ENCODE data around the gene SPON2. TPM values are rescaled to one million over a fixed set of nuclear protein-coding genes. Genes with fewer than 3 reads are reported as not detected.

The SPON2 gene
- total RNA-seq, 2 experiments from 2014 or later = 3.2 to 4.2 TPM

DNA sequence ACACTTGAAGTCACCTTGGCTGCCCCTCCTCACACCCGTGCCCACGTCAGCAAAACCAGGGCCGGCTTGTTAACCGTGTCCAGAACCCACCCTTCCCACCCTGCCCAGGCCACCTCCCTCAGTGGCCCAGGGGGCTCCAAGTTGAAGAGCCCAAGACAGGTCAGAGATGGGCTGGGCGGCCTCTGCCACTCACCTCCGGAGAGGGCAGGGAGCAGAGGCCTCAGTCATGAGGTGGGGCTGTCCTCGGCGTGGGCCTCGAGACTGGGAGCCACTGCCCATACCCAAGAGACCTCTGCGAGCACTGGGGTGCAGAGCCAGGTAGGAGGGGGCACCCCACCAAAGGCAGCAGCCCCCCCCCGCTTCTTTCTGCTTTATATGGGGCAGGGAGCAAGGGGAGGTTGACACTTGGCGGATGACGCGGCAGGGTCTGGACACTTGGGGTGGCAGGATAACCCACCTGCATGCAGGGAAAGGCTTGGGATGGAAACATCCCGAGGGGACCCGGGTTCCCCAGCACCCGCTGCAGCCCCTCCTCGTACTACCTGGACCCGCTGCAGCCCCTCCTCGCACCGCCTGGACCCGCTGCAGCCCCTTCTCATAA is 38.0 kb upstream of the SPON2 start:
- ChIA-PET CTCF (interaction anchor here (0.9 kb wide), 1 partner anchor 57 kb away, joined by 3 read pairs; no protein-coding TSS in a partner anchor), POLR2A (no interaction called here)

GRCh38 chr4:1209821-1210220 is 37.4 kb upstream of the SPON2 start:
- ChIA-PET CTCF (interaction anchor here (0.9 kb wide), 1 partner anchor 58 kb away, joined by 3 read pairs; no protein-coding TSS in a partner anchor), POLR2A (no interaction called here)

GRCh38 chr4:1208970-1209704 is 36.8 kb upstream of the SPON2 start:
- ChIA-PET CTCF (no interaction called here), POLR2A (no interaction called here)

GRCh38 chr4:1208266-1208961 is 36.0 kb upstream of the SPON2 start:
- ChIA-PET CTCF (no interaction called here), POLR2A (no interaction called here)

GRCh38 chr4:1207603-1208265 is 35.4 kb upstream of the SPON2 start:
- ChIA-PET POLR2A (no interaction called here), CTCF (interaction anchor here (0.6 kb wide), 1 partner anchor 45 kb away, joined by 3 read pairs; no protein-coding TSS in a partner anchor)

- CTCF ChIA-PET = interaction anchor here (1.0 kb wide), 1 partner anchor 10 kb away, joined by 3 read pairs; no protein-coding TSS in a partner anchor
- POLR2A ChIA-PET = no interaction called here
Observed at GRCh38 chr4:1207157-1207470, 34.7 kb upstream of the SPON2 start.

DNA sequence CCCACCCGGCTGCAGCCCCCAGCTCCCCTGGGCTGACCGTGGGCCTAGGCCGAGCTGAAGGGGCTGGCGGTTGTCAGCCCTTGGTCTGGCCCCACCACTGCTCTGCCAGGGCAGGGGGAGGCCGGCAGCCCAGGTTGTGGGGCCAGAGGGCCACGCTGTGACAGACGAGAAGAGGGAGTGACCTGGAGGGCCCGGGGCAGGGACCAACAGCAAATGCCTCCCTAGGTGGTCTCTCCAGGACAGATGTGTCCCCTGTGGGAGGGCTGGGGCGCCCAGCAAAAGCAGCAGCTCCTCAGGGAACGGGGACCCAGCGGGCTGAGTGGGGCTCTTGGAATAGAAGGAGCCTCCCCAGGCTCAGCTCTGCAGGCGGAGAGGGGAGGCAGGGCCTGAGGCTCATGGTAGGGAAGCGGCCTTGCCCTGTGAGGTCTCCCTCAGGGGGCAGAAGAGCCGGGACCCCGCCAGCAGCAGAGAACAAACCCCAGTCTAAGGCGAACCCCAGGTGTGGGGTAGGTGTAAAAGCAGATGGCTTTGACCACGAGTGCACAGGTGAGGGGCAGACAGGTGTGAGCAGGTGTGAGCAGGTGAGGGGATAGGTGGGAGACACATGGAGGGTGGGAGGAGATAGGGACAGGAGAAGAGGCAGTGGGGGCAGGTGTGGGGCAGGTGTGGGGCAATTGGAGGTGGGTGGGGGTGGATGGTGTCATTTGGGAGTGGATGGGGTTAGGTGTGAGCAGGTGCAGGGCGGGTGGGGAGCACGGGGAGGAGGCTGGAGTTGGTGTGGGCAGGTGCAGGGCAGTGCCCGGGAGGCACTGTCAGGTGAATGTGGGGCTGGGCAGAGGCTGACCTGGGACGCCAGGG is 34.1 kb upstream of the SPON2 start:
- ChIA-PET POLR2A (no interaction called here), CTCF (interaction anchor here (1.0 to 1.3 kb wide), 3 partner anchors 10 to 40 kb away, joined by 3 to 4 read pairs (median 3); no protein-coding TSS in a partner anchor)

DNA sequence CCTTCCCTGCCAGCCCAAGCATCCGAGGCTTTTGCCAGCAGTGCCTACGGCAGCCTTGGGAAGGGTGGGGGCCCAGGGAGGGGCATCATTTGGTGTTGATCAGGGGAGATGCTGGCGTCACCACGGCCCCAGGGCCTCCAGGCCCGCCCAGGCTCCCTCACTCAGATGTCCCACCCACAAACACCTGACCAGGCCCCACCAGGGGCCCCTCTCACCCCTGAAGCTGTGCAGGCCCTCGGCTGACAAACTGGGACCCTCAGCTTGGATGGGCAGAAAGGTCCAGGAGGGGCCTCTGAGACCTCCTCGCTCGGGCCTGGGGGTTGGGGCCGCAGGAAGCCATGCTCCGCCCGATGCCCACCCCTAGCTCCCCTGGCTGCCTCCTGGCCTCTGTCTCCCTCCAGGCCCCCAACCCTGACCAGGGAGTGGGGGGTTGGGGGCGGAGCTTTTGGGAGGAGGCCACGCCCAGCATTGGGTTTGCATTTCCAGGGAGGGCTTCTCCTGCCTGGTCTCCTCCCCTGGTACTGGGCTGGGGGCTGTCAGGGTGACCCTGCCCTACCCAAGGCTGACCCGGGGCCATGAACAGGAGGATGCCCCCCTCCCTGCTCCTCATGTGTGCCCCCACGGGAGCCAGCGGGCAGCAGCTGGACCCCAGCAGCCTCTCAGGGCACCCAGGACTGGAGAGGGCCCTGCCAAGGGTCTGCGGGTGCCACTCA is 33.4 kb upstream of the SPON2 start:
- CTCF ChIA-PET = interaction anchor here (0.6 to 1.3 kb wide), 3 partner anchors 38 to 97 kb away, joined by 3 to 4 read pairs (median 3); no protein-coding TSS in a partner anchor
- POLR2A ChIA-PET = no interaction called here

GRCh38 chr4:1204828-1205585 is 32.6 kb upstream of the SPON2 start:
- POLR2A ChIA-PET = no interaction called here

GRCh38 chr4:1204286-1204827 is 32.0 kb upstream of the SPON2 start:
- ChIA-PET CTCF (interaction anchor here (0.9 to 3.3 kb wide), 3 partner anchors 13 to 43 kb away, joined by 3 to 22 read pairs (median 6); no protein-coding TSS in a partner anchor), POLR2A (interaction anchor here (0.7 to 1.5 kb wide), 3 partner anchors 10 to 83 kb away, joined by 3 to 4 read pairs (median 3); no protein-coding TSS in a partner anchor)

More at GRCh38 chr4:1204828-1205585, 32.6 kb upstream of the SPON2 start:
- CTCF ChIA-PET = interaction anchor here (0.6 to 1.3 kb wide), 3 partner anchors 38 to 98 kb away, joined by 3 to 4 read pairs (median 3); no protein-coding TSS in a partner anchor

DNA sequence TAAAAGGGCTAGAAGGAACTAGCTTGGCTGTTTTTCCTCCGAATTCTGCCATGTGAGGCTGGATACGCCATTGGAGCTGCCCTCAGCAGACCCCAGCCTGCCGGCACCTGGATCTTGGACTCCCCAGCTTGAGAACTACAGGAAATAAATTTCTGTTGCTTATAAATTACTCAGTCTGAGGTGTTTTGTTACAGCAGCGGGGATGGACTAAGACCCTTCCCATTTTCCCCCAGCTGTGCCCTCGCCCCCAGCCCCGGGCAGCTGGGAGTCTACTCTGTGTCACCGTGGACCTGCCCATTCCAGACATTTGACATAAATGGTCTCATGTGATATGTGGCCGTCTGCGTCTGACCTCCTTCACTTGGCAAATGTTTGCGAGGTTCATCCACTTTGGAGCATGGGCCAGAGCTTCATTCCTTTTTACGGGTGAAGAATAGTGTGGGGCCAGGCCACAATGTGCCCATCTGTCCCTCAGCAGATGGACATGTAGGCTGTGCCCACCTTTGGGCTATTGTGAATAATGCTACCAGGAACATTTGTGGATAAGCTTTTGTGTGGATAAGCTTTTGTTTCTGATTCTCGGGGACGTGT is 30.7 kb upstream of the SPON2 start:
- POLR2A ChIA-PET = interaction anchor here (1.5 to 2.4 kb wide), 4 partner anchors 11 to 45 kb away, joined by 4 to 10 read pairs (median 8); no protein-coding TSS in a partner anchor
- CTCF ChIA-PET = interaction anchor here (0.5 to 3.3 kb wide), 9 partner anchors 12 to 286 kb away, joined by 3 to 22 read pairs (median 3); no protein-coding TSS in a partner anchor

GRCh38 chr4:1202526-1203011 is 30.2 kb upstream of the SPON2 start:
- CTCF ChIA-PET = interaction anchor here (0.5 to 3.3 kb wide), 11 partner anchors 13 to 286 kb away, joined by 3 to 22 read pairs (median 4); no protein-coding TSS in a partner anchor

GRCh38 chr4:1201851-1202525 is 29.6 kb upstream of the SPON2 start:
- CTCF ChIA-PET = interaction anchor here (0.5 to 3.3 kb wide), 7 partner anchors 14 to 497 kb away, joined by 3 to 22 read pairs (median 4); no protein-coding TSS in a partner anchor
- POLR2A ChIA-PET = interaction anchor here (0.7 to 2.4 kb wide), 8 partner anchors 9 to 669 kb away, joined by 3 to 10 read pairs (median 6); no protein-coding TSS in a partner anchor

More at GRCh38 chr4:1202526-1203011, 30.2 kb upstream of the SPON2 start:
- POLR2A ChIA-PET = interaction anchor here (1.5 to 2.4 kb wide), 4 partner anchors 12 to 45 kb away, joined by 4 to 10 read pairs (median 8); no protein-coding TSS in a partner anchor

DNA sequence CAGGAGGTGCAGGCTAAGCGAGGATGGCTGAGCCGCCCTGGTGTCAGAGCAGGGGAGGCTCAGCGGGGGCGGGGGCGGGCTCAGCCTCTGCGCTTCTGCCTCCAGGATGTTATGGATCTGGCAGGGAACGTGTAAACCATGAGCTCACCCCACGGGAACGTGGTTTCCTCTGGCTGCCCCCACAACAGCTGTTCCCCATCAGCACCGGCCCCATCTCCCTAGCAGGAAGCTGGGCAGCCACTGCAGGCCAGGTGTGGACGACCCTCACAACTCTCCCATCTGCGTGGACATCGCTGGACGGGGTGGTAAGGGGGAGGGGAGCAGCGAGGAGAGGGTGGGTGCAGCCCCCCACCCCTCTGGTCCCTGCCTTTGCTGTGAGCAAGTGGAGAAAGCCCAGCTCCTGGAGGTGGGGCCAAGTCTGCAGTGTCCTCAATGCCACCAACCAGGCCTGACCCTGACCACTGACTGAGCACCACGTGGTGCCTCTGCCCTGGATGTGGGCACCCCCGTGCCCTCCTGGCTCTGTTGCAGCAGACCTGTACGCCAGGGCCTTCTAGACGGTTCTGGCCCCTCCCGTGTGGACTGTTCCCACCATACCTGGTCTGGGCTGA is 28.1 kb upstream of the SPON2 start:
- ChIA-PET CTCF (interaction anchor here (1.2 kb wide), 1 partner anchor 11 kb away, joined by 5 read pairs; no protein-coding TSS in a partner anchor), POLR2A (interaction anchor here (0.8 kb wide), 1 partner anchor 23 kb away, joined by 3 read pairs; no protein-coding TSS in a partner anchor)

Data from activated CD8-positive, alpha-beta memory T cell treated with anti-CD3 and anti-CD28 coated beads for 36 hours (primary cell).